SK-N-SH (cell line): ENCODE data around the gene PPP1R9A. TPM values are rescaled to one million over a fixed set of nuclear protein-coding genes. Genes with fewer than 3 reads are reported as not detected.

ENCODE experiments used
- CTCF ChIA-PET: fragments of 300-600, 350-600 bp; formaldehyde crosslinking; extraction: SDS; loops from one replicate; lab custom pipeline; 2021; lab: Yijun Ruan, JAX
- POLR2A ChIA-PET: fragments of 350-600 bp; sonication (Branson Sonifier 250); formaldehyde crosslinking; extraction: SDS; loops from one replicate; lab custom pipeline; 2020; ENCODE audit warnings: antibody characterized with exemption, inconsistent platforms; lab: Yijun Ruan, JAX
- DNase-seq: peaks from one replicate; pipeline ENCODE4 v3.0.0; 2012
- H2AFZ ChIP-seq: fragments of 200-600 bp; sonication (generic); 2 replicates; pipeline ENCODE4 v1.8.1; 2016; ENCODE audit warnings: antibody characterized with exemption, mild to moderate bottlenecking, low read depth
- H3F3A ChIP-seq: fragments of 200-600 bp; sonication (generic); replicated peaks from 2 replicates; pipeline ENCODE3; 2016; ENCODE audit warnings: antibody characterized with exemption, mild to moderate bottlenecking; ENCODE audit not compliant: insufficient read depth
- H3K27ac ChIP-seq, 2 experiments: fragments of 200-500 bp in 1 of 2; fragments of 200-600 bp in 1 of 2; sonication (Bioruptor generic) in 1 of 2; sonication (generic), shearing (Covaris generic) in 1 of 2; 2 replicates each; pipeline versions ENCODE4 v1.5.1 to v1.6.1; 2014 to 2016; ENCODE audit warnings: low read depth in 2 of 2, inconsistent platforms in 1 of 2, low read length in 1 of 2, mild to moderate bottlenecking in 1 of 2, mixed read lengths in 1 of 2
- H3K27me3 ChIP-seq: fragments of 200-600 bp; sonication (generic), shearing (Covaris generic); 2 replicates; pipeline ENCODE4 v1.6.1; 2016; ENCODE audit warnings: mixed run types; ENCODE audit not compliant: insufficient read depth
- H3K36me3 ChIP-seq, 2 experiments: fragments of 200-500 bp in 1 of 2; fragments of 200-600 bp in 1 of 2; sonication (Bioruptor generic) in 1 of 2; sonication (generic) in 1 of 2; replicated peaks in 1 of 2; 2 replicates each; pipeline versions ENCODE3 to v1.5.1; 2014 to 2016; ENCODE audit warnings: low read length in 1 of 2, mild to moderate bottlenecking in 1 of 2; ENCODE audit not compliant: insufficient read depth in 2 of 2, control insufficient read depth in 1 of 2
- H3K4me1 ChIP-seq, 2 experiments: fragments of 200-500 bp in 1 of 2; fragments of 200-600 bp in 1 of 2; sonication (Bioruptor generic) in 1 of 2; sonication (generic), shearing (Covaris generic) in 1 of 2; 2 replicates each; pipeline versions ENCODE4 v1.5.1 to v1.6.1; 2014 to 2016; ENCODE audit warnings: low read depth in 1 of 2, low read length in 1 of 2, mixed run types in 1 of 2; ENCODE audit not compliant: insufficient read depth in 2 of 2, control insufficient read depth in 1 of 2
- H3K4me2 ChIP-seq: fragments of 200-600 bp; sonication (generic), shearing (Covaris generic); 2 replicates; pipeline ENCODE4 v1.6.1; 2017; ENCODE audit warnings: mixed run types
- H3K4me3 ChIP-seq, 2 experiments: fragments of 200-500 bp in 1 of 2; fragments of 200-600 bp in 1 of 2; sonication (Bioruptor generic) in 1 of 2; sonication (generic), shearing (Covaris generic) in 1 of 2; 2 replicates each; pipeline versions ENCODE4 v1.5.1 to v1.8.1; 2014 to 2016; ENCODE audit warnings: low read depth in 2 of 2, inconsistent platforms in 1 of 2, low read length in 1 of 2, mild to moderate bottlenecking in 1 of 2, mixed read lengths in 1 of 2, moderate library complexity in 1 of 2
- H3K79me2 ChIP-seq: fragments of 200-600 bp; sonication (generic); 2 replicates; pipeline ENCODE4 v1.8.1; 2017; ENCODE audit warnings: mild to moderate bottlenecking; ENCODE audit not compliant: insufficient read depth
- H3K9ac ChIP-seq: fragments of 200-600 bp; sonication (generic); 2 replicates; pipeline ENCODE4 v1.6.1; 2017; ENCODE audit warnings: mixed run types
- H3K9me2 ChIP-seq: fragments of 200-600 bp; sonication (generic); 2 replicates; pipeline ENCODE4 v1.6.1; 2017; ENCODE audit warnings: mixed run types
- H3K9me3 ChIP-seq: fragments of 200-600 bp; sonication (generic); 2 replicates; pipeline ENCODE4 v1.6.1; 2017; ENCODE audit warnings: mixed run types, mild to moderate bottlenecking, moderate library complexity
- H4K20me1 ChIP-seq: fragments of 200-600 bp; sonication (generic); 2 replicates; pipeline ENCODE4 v1.6.1; 2017; ENCODE audit warnings: mild to moderate bottlenecking, mixed run types; ENCODE audit not compliant: insufficient read depth
- EP300 ChIP-seq, 2 experiments: IDR thresholded peaks; 2 replicates each; pipeline versions ENCODE4 v1.4.0 to v1.6.1; 2012; ENCODE audit warnings: borderline replicate concordance in 1 of 2, low read depth in 1 of 2, low read length in 1 of 2
- FOXM1 ChIP-seq: IDR thresholded peaks from 2 replicates; pipeline ENCODE4 v1.4.0; 2012; ENCODE audit warnings: low read depth, mild to moderate bottlenecking
- GABPA ChIP-seq: IDR thresholded peaks from 2 replicates; pipeline ENCODE4 v1.4.0; 2012; ENCODE audit warnings: low read depth, mild to moderate bottlenecking
- MEF2A ChIP-seq: IDR thresholded peaks from 2 replicates; pipeline ENCODE4 v1.4.0; 2012; ENCODE audit warnings: low read depth, borderline replicate concordance
- MXI1 ChIP-seq: IDR thresholded peaks from 2 replicates; pipeline ENCODE4 v1.6.1; 2012; ENCODE audit warnings: mild to moderate bottlenecking, low read depth, low read length, improper control_type of control experiment
- NRF1 ChIP-seq: IDR thresholded peaks from 2 replicates; pipeline ENCODE4 v1.6.1; 2012; ENCODE audit warnings: low read depth, mild to moderate bottlenecking, low read length
- RAD21 ChIP-seq: IDR thresholded peaks from 2 replicates; pipeline ENCODE4 v1.6.1; 2012; ENCODE audit warnings: mild to moderate bottlenecking, low read length
- RCOR1 ChIP-seq: fragments of 150-350 bp; IDR thresholded peaks from 2 replicates; pipeline ENCODE4 v1.6.1; 2017; ENCODE audit warnings: antibody characterized with exemption, low read length
- TCF12 ChIP-seq: IDR thresholded peaks from 2 replicates; pipeline ENCODE4 v1.4.0; 2012
- YY1 ChIP-seq: IDR thresholded peaks from 2 replicates; pipeline ENCODE4 v1.4.0; 2012; ENCODE audit warnings: low read depth, mild to moderate bottlenecking
- WGBS: methylation state at CpG from one replicate; pipeline ENCODE4 v1.1.6; 2017; ENCODE audit warnings: low lambda C conversion rate; 5-methylcytosine and 5-hydroxymethylcytosine counted together
- polyA plus RNA-seq, 3 experiments: library from polyadenylated mRNA; depleted of rRNA; stranded (reverse); fragments of >200 nt; gene quantifications; 2 replicates each; pipeline ENCODE4 v1.2.3, GENCODE V29; 2012
- TF ChIP-seq, protein P1 (sequence below): fragments of 200-600 bp; sonication (generic); IDR thresholded peaks from 2 replicates; pipeline ENCODE4 v1.6.1; 2017; ENCODE audit warnings: antibody characterized with exemption, mild to moderate bottlenecking, moderate library complexity
- TF ChIP-seq, protein P2 (sequence below): IDR thresholded peaks from 2 replicates; pipeline ENCODE4; 2012

The PPP1R9A gene
- polyA plus RNA-seq, 1 of the 3 experiments (the other 2 are of a cell fraction), result 0.30 TPM

- H3K27me3 ChIP-seq, result peaks cover 43% of the 10 kb centered on the region
- TF ChIP-seq TCF12, result no peak
- no peak for TF ChIP-seq NRF1
- TF ChIP-seq, all 33 proteins: peak for 0
- Histone ChIP-seq H2AFZ (no peak overlapping the region), H3K27ac (no peak overlapping the region), H3K9ac (no peak overlapping the region), H3K4me1 (peaks cover 0 to 10% of the 10 kb centered on the region in 2 experiments; a peak in 2 of 4 replicates), H3K4me2 (no peak overlapping the region), H3F3A (no peaks in the 10 kb centered on the region), H3K9me2 (no peaks in the 10 kb centered on the region), H3K9me3 (no peaks in the 10 kb centered on the region), H3K4me3 (no peak overlapping the region), H3K79me2 (no peaks in the 10 kb centered on the region), H3K36me3 (no peaks in the 10 kb centered on the region), H4K20me1 (no peaks in the 10 kb centered on the region)
- ChIA-PET POLR2A (no interaction called here), CTCF (interaction anchor here (1.1 kb wide), 1 partner anchor 12 kb away, joined by 3 read pairs; no protein-coding TSS in a partner anchor)
- no peak for DNase-seq
These were observed 3.4 kb upstream of the PPP1R9A start for GRCh38 chr7:94903971-94904370.

DNA sequence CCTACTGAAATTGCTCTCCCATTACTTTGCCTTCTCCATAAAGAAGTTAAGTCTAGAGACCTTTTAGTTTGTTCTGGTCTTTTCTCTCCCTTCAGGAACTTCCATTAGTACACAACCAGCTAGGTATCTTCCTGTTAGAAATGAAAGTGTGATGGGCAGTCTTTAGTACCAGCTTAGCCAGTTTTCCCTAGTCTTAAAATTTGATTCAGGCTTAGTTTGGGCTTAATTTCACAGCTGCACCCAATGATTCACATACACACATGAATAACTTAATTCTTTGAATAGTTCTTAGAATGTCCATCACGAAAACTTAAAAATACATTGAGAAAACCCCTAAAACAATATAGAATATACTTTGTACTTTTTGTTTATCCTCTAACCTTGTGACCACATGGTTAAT, 2.4 kb upstream of the PPP1R9A start:
- no peak overlapping the region for H3K27ac ChIP-seq
- no peaks in the 10 kb centered on the region for H3K9me3 ChIP-seq
- no peak overlapping the region for H3K4me3 ChIP-seq
- no peaks in the 10 kb centered on the region for H3K79me2 ChIP-seq
- no peak overlapping the region for H3K9ac ChIP-seq
- 36% methylated on average over 1 of the region's 1 CpG for WGBS
- TF ChIP-seq, protein P1, sequence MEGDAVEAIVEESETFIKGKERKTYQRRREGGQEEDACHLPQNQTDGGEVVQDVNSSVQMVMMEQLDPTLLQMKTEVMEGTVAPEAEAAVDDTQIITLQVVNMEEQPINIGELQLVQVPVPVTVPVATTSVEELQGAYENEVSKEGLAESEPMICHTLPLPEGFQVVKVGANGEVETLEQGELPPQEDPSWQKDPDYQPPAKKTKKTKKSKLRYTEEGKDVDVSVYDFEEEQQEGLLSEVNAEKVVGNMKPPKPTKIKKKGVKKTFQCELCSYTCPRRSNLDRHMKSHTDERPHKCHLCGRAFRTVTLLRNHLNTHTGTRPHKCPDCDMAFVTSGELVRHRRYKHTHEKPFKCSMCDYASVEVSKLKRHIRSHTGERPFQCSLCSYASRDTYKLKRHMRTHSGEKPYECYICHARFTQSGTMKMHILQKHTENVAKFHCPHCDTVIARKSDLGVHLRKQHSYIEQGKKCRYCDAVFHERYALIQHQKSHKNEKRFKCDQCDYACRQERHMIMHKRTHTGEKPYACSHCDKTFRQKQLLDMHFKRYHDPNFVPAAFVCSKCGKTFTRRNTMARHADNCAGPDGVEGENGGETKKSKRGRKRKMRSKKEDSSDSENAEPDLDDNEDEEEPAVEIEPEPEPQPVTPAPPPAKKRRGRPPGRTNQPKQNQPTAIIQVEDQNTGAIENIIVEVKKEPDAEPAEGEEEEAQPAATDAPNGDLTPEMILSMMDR, result no peak
- TF ChIP-seq YY1 (no peak), RCOR1 (no peak), MXI1 (no peak)
- TF ChIP-seq, protein P2, sequence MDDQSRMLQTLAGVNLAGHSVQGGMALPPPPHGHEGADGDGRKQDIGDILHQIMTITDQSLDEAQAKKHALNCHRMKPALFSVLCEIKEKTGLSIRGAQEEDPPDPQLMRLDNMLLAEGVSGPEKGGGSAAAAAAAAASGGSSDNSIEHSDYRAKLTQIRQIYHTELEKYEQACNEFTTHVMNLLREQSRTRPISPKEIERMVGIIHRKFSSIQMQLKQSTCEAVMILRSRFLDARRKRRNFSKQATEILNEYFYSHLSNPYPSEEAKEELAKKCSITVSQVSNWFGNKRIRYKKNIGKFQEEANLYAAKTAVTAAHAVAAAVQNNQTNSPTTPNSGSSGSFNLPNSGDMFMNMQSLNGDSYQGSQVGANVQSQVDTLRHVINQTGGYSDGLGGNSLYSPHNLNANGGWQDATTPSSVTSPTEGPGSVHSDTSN, result no peak
- H3K4me1 ChIP-seq, result peaks cover 0 to 10% of the 10 kb centered on the region in 2 experiments; a peak in 2 of 4 replicates
- H3K4me2 ChIP-seq, result no peak overlapping the region
- peaks cover 47% of the 10 kb centered on the region for H3K27me3 ChIP-seq
- H3K9me2 ChIP-seq, result no peaks in the 10 kb centered on the region
- H3F3A ChIP-seq, result no peaks in the 10 kb centered on the region
- H4K20me1 ChIP-seq, result no peaks in the 10 kb centered on the region
- ChIA-PET CTCF (no interaction called here), POLR2A (no interaction called here)
- H2AFZ ChIP-seq, result no peak overlapping the region
- no peaks in the 10 kb centered on the region for H3K36me3 ChIP-seq
- DNase-seq, result no peak

DNA sequence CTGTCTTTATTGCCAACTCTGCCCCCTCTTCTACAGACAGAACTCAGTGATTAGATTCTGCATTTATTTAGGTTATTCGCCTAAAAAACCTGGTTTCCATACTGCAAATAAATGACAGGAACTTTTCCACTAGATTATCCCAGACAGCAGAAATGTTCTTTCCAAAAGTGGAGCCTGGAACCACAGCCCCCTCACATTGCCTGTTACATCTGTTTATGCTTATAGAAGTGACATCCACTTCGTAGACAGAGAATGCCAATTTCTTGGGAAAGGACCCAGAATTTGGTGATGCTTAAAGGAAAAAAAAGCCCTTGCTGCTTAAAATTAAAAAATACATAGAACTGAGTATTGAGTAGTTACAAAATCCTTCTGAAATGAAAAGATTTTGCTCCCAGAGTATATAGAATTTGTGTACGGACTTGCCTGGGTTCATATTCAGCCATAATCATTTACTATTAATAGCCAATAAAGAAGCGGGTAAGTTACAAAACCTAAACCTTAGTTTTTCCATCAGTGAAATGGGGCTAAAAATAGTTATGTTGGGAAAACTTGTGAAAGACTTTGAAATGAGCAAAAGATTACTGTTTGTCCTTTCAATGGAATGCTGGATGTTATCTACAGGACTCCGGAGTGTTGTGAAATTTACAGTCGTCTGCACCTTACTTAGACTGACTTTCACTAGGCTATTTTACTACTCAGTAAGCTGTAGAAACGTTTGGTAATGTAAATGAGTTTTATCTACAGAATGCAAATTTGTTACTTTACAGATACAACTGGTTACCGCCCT, 1.1 kb upstream of the PPP1R9A start:
- H3K36me3 ChIP-seq, result no peaks in the 10 kb centered on the region
- no peaks in the 10 kb centered on the region for H3K9me2 ChIP-seq
- no peak overlapping the region for H3K4me3 ChIP-seq
- no peak overlapping the region for H3K27ac ChIP-seq
- peaks cover 60% of the 10 kb centered on the region for H3K27me3 ChIP-seq
- no peak overlapping the region for H3K4me2 ChIP-seq
- no peaks in the 10 kb centered on the region for H4K20me1 ChIP-seq
- H3K4me1 ChIP-seq, result peaks cover 0 to 10% of the 10 kb centered on the region in 2 experiments; a peak in 2 of 4 replicates
- no peaks in the 10 kb centered on the region for H3F3A ChIP-seq
- POLR2A ChIA-PET, result no interaction called here
- no peak for DNase-seq
- H3K9ac ChIP-seq, result no peak overlapping the region
- 64% methylated on average over 8 of the region's 8 CpGs for WGBS
- H3K9me3 ChIP-seq, result no peaks in the 10 kb centered on the region
- no peak overlapping the region for H2AFZ ChIP-seq
- CTCF ChIA-PET, result no interaction called here
- TF ChIP-seq FOXM1 (no peak), GABPA (no peak), RAD21 (no peak), MEF2A (no peak), NRF1 (no peak), EP300 (IDR thresholded peaks at IDR 0.05; ENCODE audit: borderline replicate concordance in 1 of 2, low read depth in 1 of 2, low read length in 1 of 2) (no peak)
- no peaks in the 10 kb centered on the region for H3K79me2 ChIP-seq
